Epithelial cell of esophagus (primary cell): ENCODE data around the gene XPO4.
"Not testable (repeated sequence)": the region's sequence is repeated elsewhere in the genome, so short reads cannot be mapped to it uniquely, and the experiment has no call there.

ENCODE experiments used
- DNase-seq: peaks from one replicate; pipeline ENCODE4 v3.0.0; 2010; ENCODE audit warnings: low read depth
- H3K4me3 ChIP-seq: 2 replicates; pipeline ENCODE4 v1.5.1; 2011; ENCODE audit warnings: mild to moderate bottlenecking, low read length, control low read depth
- CTCF ChIP-seq: IDR thresholded peaks from 2 replicates; pipeline ENCODE4 v1.5.1; 2011; ENCODE audit warnings: low read depth, mild to moderate bottlenecking, low read length, control low read depth, inconsistent platforms; ENCODE audit not compliant: insufficient read depth; ENCODE audit errors: missing control alignments

The XPO4 gene

DNA sequence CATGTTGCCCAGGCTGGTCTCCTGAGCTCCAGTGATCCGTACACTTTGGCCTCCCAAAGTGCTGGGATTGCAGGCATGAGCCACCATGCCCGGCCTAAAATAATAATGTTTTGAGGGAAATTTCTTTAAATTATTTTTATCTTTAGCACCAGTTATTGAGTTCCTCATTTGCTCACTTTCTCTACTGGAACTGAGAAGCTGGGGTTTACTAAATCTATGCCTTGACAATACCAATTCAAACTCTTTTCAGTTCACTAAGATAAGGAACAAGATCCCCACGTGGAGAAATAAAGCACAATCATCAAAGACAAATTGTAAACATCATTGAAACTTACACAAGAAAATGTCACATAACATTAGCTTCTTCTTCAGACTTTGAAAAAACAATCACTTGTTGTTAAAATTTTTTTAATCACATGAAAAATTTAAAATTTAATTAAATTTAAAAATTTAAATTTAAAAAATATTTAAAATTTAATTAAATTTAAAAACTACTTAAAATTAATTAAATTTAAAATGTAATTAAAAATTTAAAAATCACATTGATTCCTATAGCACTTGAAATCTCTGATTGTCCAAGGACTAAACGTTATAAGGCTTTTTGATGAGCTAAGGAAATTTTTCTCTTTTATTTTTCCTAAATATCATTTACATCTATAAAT lies 25.2 kb upstream of the XPO4 start:
- no peak for TF ChIP-seq CTCF
- DNase-seq, result no peak

DNA sequence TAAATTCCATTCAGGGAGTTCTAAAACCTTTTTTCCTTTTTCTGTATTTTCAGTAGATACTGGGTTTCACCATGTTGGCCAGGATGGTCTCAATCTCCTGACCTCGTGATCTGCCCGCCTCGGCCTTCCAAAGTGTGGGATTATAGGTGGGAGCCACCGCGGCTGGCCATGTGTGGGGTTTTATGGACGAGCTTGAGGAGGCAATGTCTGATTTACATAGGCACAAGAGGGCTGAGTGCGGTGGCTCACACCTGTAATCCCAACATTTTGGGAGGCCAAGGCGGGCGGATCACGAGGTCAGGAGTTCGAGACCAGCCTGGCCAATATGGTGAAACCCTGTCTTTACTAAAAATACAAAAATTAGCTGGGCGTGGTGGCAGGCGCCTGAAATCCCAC lies 22.8 kb upstream of the XPO4 start:
- DNase-seq, H3K4me3 ChIP-seq: not testable (repeated sequence)

More for the DNA sequence above, 25.2 kb upstream of the XPO4 start:
- H3K4me3 ChIP-seq, result no peak overlapping the region

DNA sequence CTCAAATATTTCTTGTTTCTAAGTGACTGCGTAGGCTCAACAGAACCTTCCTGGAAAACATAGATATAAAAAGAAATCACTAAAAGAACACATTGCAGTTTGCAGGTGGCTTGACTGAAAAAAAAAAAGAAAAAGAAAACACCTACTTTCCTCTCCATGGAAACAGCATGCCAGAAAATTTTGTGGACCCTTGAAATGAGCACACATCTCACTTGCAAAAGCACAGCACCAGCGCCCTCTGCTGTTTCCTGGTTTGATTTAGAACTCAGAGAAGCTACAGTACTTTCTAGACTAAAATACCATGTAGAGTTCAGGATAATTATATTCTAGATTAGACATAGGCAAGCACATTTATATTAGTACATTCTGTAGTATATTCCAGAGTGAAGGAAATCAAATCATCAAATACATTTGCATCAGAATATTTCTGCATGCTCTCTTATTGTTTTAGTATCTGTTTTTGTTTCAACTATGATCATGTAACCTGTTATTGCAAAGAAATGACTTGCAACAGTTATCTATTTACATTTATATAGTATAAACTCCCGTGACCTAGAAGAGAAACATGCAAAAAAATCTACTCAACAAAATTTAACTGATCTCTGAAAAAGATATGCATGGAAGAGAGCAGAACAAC lies 22.3 kb upstream of the XPO4 start:
- no peak overlapping the region for H3K4me3 ChIP-seq
- TF ChIP-seq CTCF, result peak; percentile 82
- peak; percentile 78 for DNase-seq

DNA sequence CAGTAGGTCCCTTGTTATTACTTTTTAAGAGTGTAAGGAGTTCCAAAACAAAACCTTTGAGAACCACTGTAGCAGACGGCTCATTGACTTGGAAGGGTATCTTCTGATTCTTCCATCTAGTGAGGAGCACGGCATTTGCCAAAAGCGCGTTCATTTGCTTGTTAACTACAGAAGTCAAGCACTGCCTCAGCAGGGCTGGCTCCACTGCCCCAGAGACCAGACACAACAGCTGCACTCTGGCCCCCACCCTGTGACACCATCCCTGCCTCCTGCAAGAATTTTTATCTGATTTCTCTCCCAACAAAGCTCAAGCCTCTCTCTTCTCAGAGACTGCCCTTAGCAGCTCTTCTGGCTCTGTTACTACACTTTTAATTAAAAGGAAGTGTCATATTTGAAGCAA lies 20.7 kb upstream of the XPO4 start:
- TF ChIP-seq CTCF, result no peak
- DNase-seq, result no peak
- no peak overlapping the region for H3K4me3 ChIP-seq

- DNase-seq, result no peak
- no peak overlapping the region for H3K4me3 ChIP-seq
- no peak for TF ChIP-seq CTCF
These were observed 19.0 kb upstream of the XPO4 start for GRCh38 chr13:20921572-20921971.

- not testable (repeated sequence) for H3K4me3 ChIP-seq, DNase-seq
These were observed 13.1 kb upstream of the XPO4 start for GRCh38 chr13:20915676-20916075.

GRCh38 chr13:20911037-20911436 lies 8.5 kb upstream of the XPO4 start:
- DNase-seq, result no peak
- no peak overlapping the region for H3K4me3 ChIP-seq
- no peak for TF ChIP-seq CTCF
